Esophagus mucosa (tissue), 1 donor: ENCODE data around the gene FGFRL1. TPM values are rescaled to one million over a fixed set of nuclear protein-coding genes. Genes with fewer than 3 reads are reported as not detected.
A peak's percentile ranks its signal among the peaks of the same experiment; 100 is the strongest.
"Not testable (repeated sequence)": the region's sequence is repeated elsewhere in the genome, so short reads cannot be mapped to it uniquely, and the experiment has no call there.

ENCODE experiments used
- ATAC-seq: fragments of 200-7000 bp; cut with Tn5 transposase; one replicate; pipeline ENCODE4 v1.9.1; 2020
- total RNA-seq: library from RNA; stranded (reverse); gene quantifications from one replicate; pipeline ENCODE4 v1.2.4, GENCODE V29; 2023
- donor health status: DM: yes; HTN: yes; CAD: no.

FGFRL1 gene
- total RNA-seq, 1 donor from 2014 or later = 2.2 TPM

- ATAC-seq = peak; percentile 93
Measured at GRCh38 chr4:973431-974397, 37.7 kb upstream of the FGFRL1 start, which contains the start of gene DGKQ. Gene DGKQ (minus strand): TSS chr4:973569. CDS start chr4:973482, 87 bp downstream.

GRCh38 chr4:974668-975067, 36.8 kb upstream of the FGFRL1 start:
- ATAC-seq = no peak

DNA sequence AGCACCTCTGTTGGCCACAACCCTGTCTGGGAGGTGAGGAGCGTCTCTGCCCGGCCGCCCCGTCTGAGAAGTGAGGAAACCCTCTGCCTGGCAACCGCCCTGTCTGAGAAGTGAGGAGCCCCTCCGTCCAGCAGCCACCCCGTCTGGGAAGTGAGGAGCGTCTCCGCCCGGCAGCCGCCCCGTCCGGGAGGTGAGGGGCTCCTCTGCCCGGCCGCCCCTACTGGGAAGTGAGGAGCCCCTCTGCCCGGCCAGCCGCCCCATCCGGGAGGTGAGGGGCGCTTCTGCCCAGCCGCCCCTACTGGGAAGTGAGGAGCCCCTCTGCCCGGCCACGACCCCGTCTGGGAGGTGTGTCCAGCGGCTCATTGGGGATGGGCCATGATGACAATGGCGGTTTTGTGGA, 35.4 kb upstream of the FGFRL1 start:
- ATAC-seq = not testable (repeated sequence)

- ATAC-seq = peak; percentile 68
Measured at GRCh38 chr4:978957-979701, 32.3 kb upstream of the FGFRL1 start.

DNA sequence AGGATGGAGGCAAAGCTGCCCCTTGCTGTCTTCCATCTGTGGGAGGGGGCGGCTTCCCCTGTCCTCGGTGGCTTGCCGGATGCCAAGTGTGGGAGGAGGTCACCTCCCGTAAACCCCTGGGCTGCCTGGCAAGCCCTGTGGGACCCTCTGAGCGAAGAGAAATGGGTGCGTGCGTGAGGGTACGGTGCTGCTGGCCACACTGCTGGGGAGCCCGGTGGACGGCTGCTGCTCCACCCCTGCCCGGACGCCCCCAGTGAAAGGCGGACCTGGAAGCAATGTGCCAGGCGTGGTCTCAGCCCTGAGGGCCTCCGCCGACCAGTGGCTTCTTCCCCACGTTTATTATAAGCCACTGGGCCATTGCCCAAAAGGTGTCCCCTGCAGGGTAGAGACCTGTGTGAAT, 29.1 kb upstream of the FGFRL1 start:
- ATAC-seq = no peak

- ATAC-seq = no peak
Measured at GRCh38 chr4:982814-983213, 28.6 kb upstream of the FGFRL1 start.

GRCh38 chr4:984336-985054, 26.9 kb upstream of the FGFRL1 start:
- no peak for ATAC-seq

DNA sequence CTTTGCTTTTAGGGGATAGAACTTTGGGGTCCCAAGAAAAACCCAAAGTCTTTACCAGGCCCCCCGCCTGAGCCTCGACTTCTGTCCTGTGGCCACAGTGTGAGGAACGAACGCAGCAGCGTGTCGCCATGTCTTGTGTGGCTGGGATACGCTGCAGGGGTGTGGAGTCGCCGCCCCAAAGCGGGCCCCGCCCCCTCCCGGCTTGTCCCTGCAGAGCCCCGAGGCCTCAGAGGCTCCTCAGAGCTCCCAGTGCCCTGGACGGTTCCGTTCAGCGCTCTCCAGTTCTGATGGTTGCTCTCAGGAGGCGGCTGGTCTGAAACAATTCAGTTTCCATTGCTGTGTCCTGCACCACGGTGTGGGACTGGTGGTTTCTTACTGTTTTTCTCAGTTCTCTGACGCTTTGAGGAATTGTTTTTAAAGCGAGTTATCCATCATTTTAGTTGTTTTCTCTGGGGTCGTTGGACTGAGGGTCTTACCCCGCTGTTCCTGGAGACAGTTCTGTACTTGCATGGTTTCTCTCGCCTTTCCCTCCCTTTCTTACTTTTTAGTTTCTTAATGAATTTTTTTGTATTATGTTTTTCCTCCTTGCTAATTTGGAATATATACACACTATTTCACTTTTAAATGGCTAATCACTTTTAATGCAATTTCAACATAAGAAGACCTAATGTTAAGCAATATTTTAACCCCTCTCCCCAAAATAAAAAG, 26.1 kb upstream of the FGFRL1 start:
- peak; percentile 68 for ATAC-seq

DNA sequence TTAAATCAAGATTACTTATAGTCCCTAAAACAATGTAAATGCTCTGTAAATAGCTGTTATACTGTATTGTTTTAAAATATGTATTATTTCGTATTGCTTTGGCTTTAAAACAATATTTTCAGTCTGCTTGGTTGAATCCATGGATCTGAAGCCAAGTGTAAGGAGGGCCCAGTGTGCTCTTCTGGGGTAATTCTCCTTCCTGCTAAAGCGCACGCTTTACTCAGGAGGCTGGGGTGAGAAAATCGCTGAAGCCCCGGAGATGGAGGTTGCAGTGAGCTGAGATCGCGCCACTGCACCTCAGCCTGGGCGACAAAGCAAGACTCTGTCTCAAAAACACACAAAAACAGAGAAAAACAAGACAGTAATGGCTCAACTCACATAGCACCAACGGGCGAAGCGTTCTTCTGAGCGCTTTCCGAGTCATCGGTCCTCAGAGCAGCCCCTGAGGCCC, 25.0 kb upstream of the FGFRL1 start:
- ATAC-seq = no peak

- ATAC-seq = peak; percentile 72
Measured at GRCh38 chr4:986879-987623, 24.4 kb upstream of the FGFRL1 start, which contains the start of gene IDUA. Gene IDUA (plus strand): TSS chr4:987044. CDS start chr4:987085, 41 bp downstream.

DNA sequence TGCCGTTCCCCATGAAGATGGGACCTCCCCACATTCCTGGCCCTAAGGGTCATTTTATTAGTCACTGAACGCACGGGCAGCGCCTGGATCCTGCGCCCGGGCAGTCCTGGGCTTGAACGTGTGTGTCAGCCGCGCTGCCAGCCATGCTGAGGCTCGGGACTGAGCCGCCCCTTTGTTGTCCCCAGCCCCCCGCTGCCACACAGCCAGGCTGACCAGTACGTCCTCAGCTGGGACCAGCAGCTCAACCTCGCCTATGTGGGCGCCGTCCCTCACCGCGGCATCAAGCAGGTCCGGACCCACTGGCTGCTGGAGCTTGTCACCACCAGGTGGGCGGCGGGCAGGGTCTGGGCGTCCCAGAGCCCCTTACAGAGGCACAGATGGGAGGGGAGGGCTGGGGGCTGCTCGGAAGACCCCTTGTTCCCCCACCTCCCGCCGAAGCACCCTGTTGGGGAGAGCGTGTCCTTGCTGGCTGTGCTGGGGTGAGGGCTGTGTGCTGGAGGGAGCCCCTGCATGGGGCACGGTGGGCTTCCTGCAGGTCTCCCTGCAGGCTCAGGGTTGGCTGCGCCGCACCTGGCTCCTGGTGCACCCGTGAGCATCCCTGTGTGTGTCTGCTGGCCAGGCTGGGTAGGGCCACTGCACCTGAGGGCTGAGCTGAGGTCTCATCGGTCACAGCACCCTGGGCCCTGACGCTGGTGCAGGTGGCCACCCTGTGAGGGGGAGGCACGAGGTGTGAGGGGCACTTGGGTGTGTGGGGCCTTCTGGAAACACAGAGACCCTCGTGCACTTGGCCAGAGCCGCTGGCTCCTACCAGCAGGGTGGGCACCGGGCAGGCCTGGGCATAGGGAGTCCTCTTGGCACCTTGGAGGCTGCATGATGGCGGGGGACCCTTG, 23.6 kb upstream of the FGFRL1 start:
- ATAC-seq = peak; percentile 50

DNA sequence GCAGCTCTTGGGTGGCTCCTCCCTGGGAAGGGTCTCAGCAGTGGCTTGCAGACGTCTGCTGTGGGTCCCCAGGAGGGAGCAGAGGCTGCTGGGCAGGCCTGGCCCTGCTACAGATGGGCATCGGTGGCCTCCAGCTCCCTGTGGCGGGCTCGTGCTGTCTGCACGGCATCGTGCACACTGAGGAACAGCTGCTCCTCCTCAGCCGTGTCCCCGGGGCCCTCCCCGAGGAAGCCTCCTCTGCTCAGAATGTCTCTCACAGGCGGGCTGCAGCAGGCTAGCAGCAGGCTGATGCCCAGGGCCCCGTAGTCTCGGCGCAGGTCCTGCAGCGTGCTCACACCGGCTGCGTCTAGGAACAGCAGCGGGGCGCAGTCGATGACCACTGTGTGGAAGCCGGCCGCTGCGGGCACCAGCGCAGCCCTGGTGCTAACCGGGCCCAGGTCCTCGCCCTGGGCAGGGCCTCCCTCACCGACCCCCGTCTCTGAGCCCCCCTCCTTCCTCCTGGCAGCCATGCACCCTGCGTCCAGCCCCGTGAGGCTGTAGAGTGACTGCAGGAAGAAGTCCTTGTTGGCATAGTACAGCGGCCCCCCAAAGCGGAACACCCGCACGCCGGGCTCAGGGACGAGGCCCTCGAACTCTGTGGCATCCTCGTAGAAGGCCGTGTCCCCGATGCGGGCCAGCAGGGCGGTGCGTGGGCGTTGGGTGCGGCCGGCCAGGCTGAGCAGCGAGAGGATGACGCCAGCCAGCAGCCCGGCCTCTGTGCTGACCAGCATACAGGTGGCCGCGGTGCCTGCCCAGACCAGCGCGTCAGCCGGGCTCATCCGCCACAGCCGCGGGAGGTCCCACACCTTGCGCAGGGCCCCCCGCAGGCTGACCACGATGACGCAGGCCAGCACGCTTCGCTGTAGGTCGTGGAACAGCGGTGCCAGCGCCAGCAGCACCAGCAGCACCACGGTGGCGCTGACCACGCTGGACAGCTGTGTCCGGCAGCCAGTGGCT, 22.4 kb upstream of the FGFRL1 start:
- no peak for ATAC-seq

GRCh38 chr4:989722-990471, 21.5 kb upstream of the FGFRL1 start:
- ATAC-seq = no peak

DNA sequence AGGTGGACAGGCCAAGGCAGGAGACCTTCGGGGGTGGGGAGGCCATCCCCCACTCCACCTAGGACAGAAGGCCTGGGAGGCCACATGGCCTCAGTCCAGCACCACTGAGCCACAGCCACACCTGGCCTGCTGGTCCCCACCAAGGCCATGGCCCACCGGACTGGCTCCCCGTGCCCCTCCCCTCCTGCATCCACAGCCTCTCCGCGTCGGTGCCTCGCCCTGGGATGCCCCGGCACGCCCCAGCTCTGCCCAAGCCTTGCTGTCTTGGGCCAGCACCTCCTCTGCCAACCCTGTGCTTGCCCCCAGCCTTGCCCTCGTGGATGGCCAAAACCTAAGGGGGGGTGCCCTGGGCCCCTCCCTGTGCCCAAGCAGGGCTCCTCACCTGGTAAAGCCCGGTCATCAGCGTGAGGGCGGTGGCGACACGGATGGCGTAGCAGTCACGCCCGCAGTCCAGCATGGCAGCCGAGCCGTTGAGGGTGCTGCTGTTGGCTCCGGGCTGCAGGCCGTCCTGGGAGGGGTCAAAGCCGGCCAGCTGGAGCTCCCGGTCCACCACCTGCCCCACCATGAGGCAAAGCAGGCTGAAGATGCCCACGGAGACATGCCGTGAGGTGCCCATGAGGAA, 20.6 kb upstream of the FGFRL1 start:
- ATAC-seq = no peak

- no peak for ATAC-seq
Measured at GRCh38 chr4:991451-992296, 19.8 kb upstream of the FGFRL1 start.

- peak; percentile 57 for ATAC-seq
Measured at GRCh38 chr4:992297-993110, 18.9 kb upstream of the FGFRL1 start.
